K562 (cell line): Measurements from ENCODE around the gene FAM174C. TPM values are rescaled to one million over a fixed set of nuclear protein-coding genes. Genes with fewer than 3 reads are reported as not detected.

Experiments
- BCLAF1 ChIP-seq, 2 experiments: fragments of 450-650 bp in 1 of 2; IDR thresholded peaks; 2 replicates each; pipeline ENCODE4 v1.6.1; 2011 to 2017; ENCODE audit warnings: low read depth in 2 of 2, antibody characterized with exemption in 1 of 2, borderline replicate concordance in 1 of 2, low read length in 1 of 2, mild to moderate bottlenecking in 1 of 2, mixed read lengths in 1 of 2; ENCODE audit not compliant: control insufficient read depth in 1 of 2
- CBX8 ChIP-seq: fragments of 200-600 bp; sonication (generic); IDR thresholded peaks from 2 replicates; pipeline ENCODE4 v1.6.1; 2012; ENCODE audit warnings: borderline replicate concordance, mixed run types, low read depth, mild to moderate bottlenecking, moderate library complexity, mixed read lengths, low read length, control low read depth, inconsistent platforms; ENCODE audit not compliant: poor library complexity, severe bottlenecking; ENCODE audit errors: extremely low read depth
- CHD1 ChIP-seq: fragments of 200-600 bp; sonication (generic); IDR thresholded peaks from one replicate; pipeline ENCODE4 v1.6.1; 2012; ENCODE audit warnings: mild to moderate bottlenecking, moderate library complexity, low read length, inconsistent platforms
- ELF1 ChIP-seq: fragments of 200-800 bp; sonication (Bioruptor generic); IDR thresholded peaks from 2 replicates; pipeline ENCODE4 v1.6.1; 2016; ENCODE audit warnings: missing genetic modification characterization, missing compliant biosample characterization
- ELF4 ChIP-seq: fragments of 450-650 bp; formaldehyde crosslinking; IDR thresholded peaks from 2 replicates; pipeline ENCODE4 v1.4.0; 2022; ENCODE audit warnings: missing genetic modification characterization
- ERF ChIP-seq: fragments of 450-650 bp; formaldehyde crosslinking; IDR thresholded peaks from 2 replicates; pipeline ENCODE4 v1.4.0; 2020; ENCODE audit warnings: mild to moderate bottlenecking, mixed read lengths
- EWSR1 ChIP-seq: fragments of 450-650 bp; IDR thresholded peaks from 2 replicates; pipeline ENCODE4 v1.6.1; 2018; ENCODE audit warnings: borderline replicate concordance, mild to moderate bottlenecking, low read depth, moderate library complexity; ENCODE audit not compliant: partially characterized antibody
- GATAD2B ChIP-seq: fragments of 450-650 bp; IDR thresholded peaks from 2 replicates; pipeline ENCODE4 v1.6.1; 2017; ENCODE audit warnings: mild to moderate bottlenecking, borderline replicate concordance
- HBP1 ChIP-seq: fragments of 450-650 bp; formaldehyde crosslinking; IDR thresholded peaks from 2 replicates; pipeline ENCODE4 v1.4.0; 2022; ENCODE audit warnings: missing genetic modification characterization
- KAT7 ChIP-seq: sonication (generic); formaldehyde crosslinking; IDR thresholded peaks from 2 replicates; pipeline ENCODE4 v1.8.0; 2022; ENCODE audit warnings: missing genetic modification reagents, mild to moderate bottlenecking, borderline replicate concordance
- NFIX ChIP-seq: fragments of 250-450 bp; sonication (Bioruptor Pico); IDR thresholded peaks from 2 replicates; pipeline ENCODE4 v1.4.0; 2020; ENCODE audit warnings: low read depth, mild to moderate bottlenecking, moderate library complexity
- NONO ChIP-seq, 2 experiments: fragments of 200-400 bp in 1 of 2; fragments of 450-650 bp in 1 of 2; formaldehyde crosslinking in 1 of 2; IDR thresholded peaks; 2 replicates each; pipeline ENCODE4 v1.6.1; 2017; ENCODE audit warnings: low read depth in 2 of 2, mild to moderate bottlenecking in 2 of 2, moderate library complexity in 2 of 2, low read length in 1 of 2
- NR2C1 ChIP-seq, 2 experiments: fragments of 450-650 bp; IDR thresholded peaks; 2 replicates each; pipeline ENCODE4 v1.6.1; 2017; ENCODE audit warnings: mild to moderate bottlenecking in 2 of 2, antibody characterized with exemption in 1 of 2, inconsistent platforms in 1 of 2, missing compliant biosample characterization in 1 of 2, missing genetic modification characterization in 1 of 2
- OTX1 ChIP-seq: fragments of 450-650 bp; formaldehyde crosslinking; IDR thresholded peaks from 2 replicates; pipeline ENCODE4 v1.4.0; 2022; ENCODE audit warnings: mild to moderate bottlenecking
- PTTG1 ChIP-seq: fragments of 450-650 bp; IDR thresholded peaks from 2 replicates; pipeline ENCODE4 v1.6.1; 2016; ENCODE audit warnings: low read depth, mild to moderate bottlenecking, missing genetic modification characterization, missing compliant biosample characterization
- SMAD4 ChIP-seq: fragments of 250-450 bp; sonication (Bioruptor Pico); conservative IDR thresholded peaks from 2 replicates; pipeline ENCODE4 v1.8.0; 2021; ENCODE audit warnings: inconsistent platforms, mild to moderate bottlenecking, moderate library complexity
- TFAP4 ChIP-seq: sonication (generic); formaldehyde crosslinking; IDR thresholded peaks from 2 replicates; pipeline ENCODE4 v1.8.0; 2022; ENCODE audit warnings: missing genetic modification reagents, mild to moderate bottlenecking, moderate library complexity, borderline replicate concordance
- ZC3H8 ChIP-seq: fragments of 450-650 bp; IDR thresholded peaks from 2 replicates; pipeline ENCODE4 v1.6.1; 2017
- ZNF175 ChIP-seq: fragments of 200-800 bp; sonication (Bioruptor generic); IDR thresholded peaks from 2 replicates; pipeline ENCODE4 v1.6.1; 2016; ENCODE audit warnings: low read depth, mild to moderate bottlenecking, missing genetic modification characterization, missing compliant biosample characterization
- ZNF445 ChIP-seq: fragments of 250-450 bp; sonication (Bioruptor Pico); IDR thresholded peaks from 2 replicates; pipeline ENCODE4 v1.4.0; 2020; ENCODE audit warnings: low read depth, mild to moderate bottlenecking, moderate library complexity
- polyA plus RNA-seq, 8 experiments: library from polyadenylated mRNA; depleted of rRNA in 4 of 8; stranded (reverse) in 5 of 8; unstranded in 3 of 8; fragments of >200 nt; fragmentation: Nextera tagmentation in 2 of 8; fragmentation: Illumina TruSeq in 1 of 8; extraction: Ambion mirVana in 2 of 8; extraction: Trizol in 1 of 8; gene quantifications; 2 replicates each; pipeline versions ENCODE4 v1.2.1 to v1.2.3, GENCODE V29; 2011 to 2014; ENCODE audit warnings: inconsistent platforms in 1 of 8, missing spikeins in 1 of 8
- total RNA-seq, 7 experiments: library from RNA; depleted of rRNA in 6 of 7; stranded (reverse); fragments of >200 nt in 6 of 7; fragmentation: Illumina TruSeq in 2 of 7; extraction: Trizol in 2 of 7; gene quantifications; 2 replicates each; pipeline versions ENCODE4 v1.2.1 to v1.2.3, GENCODE V29; 2011 to 2021; ENCODE audit warnings: low replicate concordance in 1 of 7

FAM174C gene
- total and polyA plus RNA-seq, 9 of the 15 experiments (the other 6 are each of a cell fraction or from before 2014, with no cell fraction given), result 0.66 to 89.6 (median 20.3) TPM

- TF ChIP-seq HBP1, result no peak
- TF ChIP-seq OTX1 (CRISPR knock-in tag), result no peak
- no peak for TF ChIP-seq KAT7
- TF ChIP-seq ZC3H8, result no peak
- TF ChIP-seq CHD1, result peak; percentile 68
- no peak for TF ChIP-seq BCLAF1 (IDR thresholded peaks at IDR 0.05; ENCODE audit: borderline replicate concordance in 1 of 2, control insufficient read depth in 1 of 2, low read depth in 2 of 2, low read length in 1 of 2)
- no peak for TF ChIP-seq EWSR1
- 0 out of 2 replicates have a peak, but pooled peaks have one; percentile 12 for TF ChIP-seq TFAP4 (CRISPR knock-in tag)
- no peak for TF ChIP-seq NFIX
- no peak for TF ChIP-seq ERF (CRISPR knock-in tag)
- 0 out of 2 replicates have a peak, but pooled peaks have one; percentile 8 for TF ChIP-seq ZNF175 (CRISPR knock-in tag)
- TF ChIP-seq ELF4, result no peak
- TF ChIP-seq GATAD2B, result no peak
- TF ChIP-seq NONO (IDR thresholded peaks at IDR 0.05; ENCODE audit: low read depth in 2 of 2, low read length in 1 of 2), result no peak
- TF ChIP-seq NR2C1 (IDR thresholded peaks at IDR 0.05), result no peak
- TF ChIP-seq NR2C1 (tag; IDR thresholded peaks at IDR 0.05), result no peak
- no peak for TF ChIP-seq CBX8
- no peak for TF ChIP-seq ZNF445 (CRISPR knock-in tag)
- no peak for TF ChIP-seq PTTG1
- peak; percentile 14; the same call in 1 of the 2 replicates for TF ChIP-seq SMAD4 (CRISPR knock-in tag)
- TF ChIP-seq ELF1 (tag), result 0 out of 2 replicates have a peak, but pooled peaks have one; percentile 14
These were observed 23.0 kb upstream of the FAM174C start (continued) for GRCh38 chr19:1252221-1252820.
